ENCODE measurements around the gene PKN1. TPM values are rescaled to one million over a fixed set of nuclear protein-coding genes. Genes with fewer than 3 reads are reported as not detected.

The PKN1 gene
- total RNA-seq, 4 donors from 2014 or later, result 56.2 to 129 (median 82.4) TPM

DNA sequence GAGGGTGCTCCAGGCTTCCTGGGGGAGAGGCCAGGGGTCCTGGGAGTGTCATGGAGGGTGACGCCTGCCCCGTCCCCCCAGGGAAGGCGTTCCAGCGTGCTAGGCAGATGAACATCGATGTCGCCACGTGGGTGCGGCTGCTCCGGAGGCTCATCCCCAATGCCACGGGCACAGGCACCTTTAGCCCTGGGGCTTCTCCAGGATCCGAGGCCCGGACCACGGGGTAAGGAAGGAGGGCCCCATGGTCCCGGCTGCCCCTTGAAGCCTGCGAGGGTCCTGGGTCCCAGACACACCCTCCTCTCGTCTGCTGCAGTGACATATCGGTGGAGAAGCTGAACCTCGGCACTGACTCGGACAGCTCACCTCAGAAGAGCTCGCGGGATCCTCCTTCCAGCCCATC lies 30.6 kb downstream of the PKN1 start:
- H3K4me3 ChIP-seq, result no peak overlapping the region
- TF ChIP-seq POLR2A (IDR thresholded peaks at IDR 0.05), result no peak
- TF ChIP-seq, protein P1, sequence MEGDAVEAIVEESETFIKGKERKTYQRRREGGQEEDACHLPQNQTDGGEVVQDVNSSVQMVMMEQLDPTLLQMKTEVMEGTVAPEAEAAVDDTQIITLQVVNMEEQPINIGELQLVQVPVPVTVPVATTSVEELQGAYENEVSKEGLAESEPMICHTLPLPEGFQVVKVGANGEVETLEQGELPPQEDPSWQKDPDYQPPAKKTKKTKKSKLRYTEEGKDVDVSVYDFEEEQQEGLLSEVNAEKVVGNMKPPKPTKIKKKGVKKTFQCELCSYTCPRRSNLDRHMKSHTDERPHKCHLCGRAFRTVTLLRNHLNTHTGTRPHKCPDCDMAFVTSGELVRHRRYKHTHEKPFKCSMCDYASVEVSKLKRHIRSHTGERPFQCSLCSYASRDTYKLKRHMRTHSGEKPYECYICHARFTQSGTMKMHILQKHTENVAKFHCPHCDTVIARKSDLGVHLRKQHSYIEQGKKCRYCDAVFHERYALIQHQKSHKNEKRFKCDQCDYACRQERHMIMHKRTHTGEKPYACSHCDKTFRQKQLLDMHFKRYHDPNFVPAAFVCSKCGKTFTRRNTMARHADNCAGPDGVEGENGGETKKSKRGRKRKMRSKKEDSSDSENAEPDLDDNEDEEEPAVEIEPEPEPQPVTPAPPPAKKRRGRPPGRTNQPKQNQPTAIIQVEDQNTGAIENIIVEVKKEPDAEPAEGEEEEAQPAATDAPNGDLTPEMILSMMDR (IDR thresholded peaks at IDR 0.05), result no peak

DNA sequence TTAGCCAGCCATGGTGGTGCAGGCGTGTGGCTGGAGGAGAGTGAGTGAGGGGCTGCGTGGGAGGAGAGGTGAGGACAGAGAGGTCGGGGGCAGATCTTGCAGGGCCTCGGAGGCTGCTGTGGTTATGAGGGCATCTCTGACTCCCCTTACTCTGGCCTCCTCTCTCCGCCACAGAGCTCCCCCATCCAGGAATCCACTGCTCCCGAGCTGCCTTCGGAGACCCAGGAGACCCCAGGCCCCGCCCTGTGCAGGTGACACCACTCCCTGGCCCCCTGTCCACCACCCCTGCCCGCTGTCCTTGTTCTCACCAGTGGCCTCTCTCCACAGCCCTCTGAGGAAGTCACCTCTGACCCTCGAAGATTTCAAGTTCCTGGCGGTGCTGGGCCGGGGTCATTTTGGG lies 34.3 kb downstream of the PKN1 start:
- no peak for DNase-seq
- no peak overlapping the region for H3K4me3 ChIP-seq
- no peaks in the 10 kb centered on the region for H3K9me3 ChIP-seq
- no peak overlapping the region for H3K27ac ChIP-seq
- intact Hi-C loops (cut with DNase I; ENCODE audit: low total_unique reads), result no loop called here
- TF ChIP-seq, protein P1 (IDR thresholded peaks at IDR 0.05), result no peak
- no peak for TF ChIP-seq POLR2A (IDR thresholded peaks at IDR 0.05)
- H3K27me3 ChIP-seq, result peaks cover 0 to under 1% of the 10 kb centered on the region in 2 donors
- H3K36me3 ChIP-seq, result no peaks in the 10 kb centered on the region
- peaks cover 0 to 5% of the 10 kb centered on the region in 2 donors for H3K4me1 ChIP-seq

More for the DNA sequence above, 30.6 kb downstream of the PKN1 start:
- no peaks in the 10 kb centered on the region for H3K36me3 ChIP-seq
- no peaks in the 10 kb centered on the region for H3K9me3 ChIP-seq
- H3K27ac ChIP-seq, result no peak overlapping the region
- no peaks in the 10 kb centered on the region for H3K27me3 ChIP-seq
- intact Hi-C loops (cut with DNase I; ENCODE audit: low total_unique reads), result no loop called here
- no peaks in the 10 kb centered on the region for H3K4me1 ChIP-seq
- no peak for DNase-seq

DNA sequence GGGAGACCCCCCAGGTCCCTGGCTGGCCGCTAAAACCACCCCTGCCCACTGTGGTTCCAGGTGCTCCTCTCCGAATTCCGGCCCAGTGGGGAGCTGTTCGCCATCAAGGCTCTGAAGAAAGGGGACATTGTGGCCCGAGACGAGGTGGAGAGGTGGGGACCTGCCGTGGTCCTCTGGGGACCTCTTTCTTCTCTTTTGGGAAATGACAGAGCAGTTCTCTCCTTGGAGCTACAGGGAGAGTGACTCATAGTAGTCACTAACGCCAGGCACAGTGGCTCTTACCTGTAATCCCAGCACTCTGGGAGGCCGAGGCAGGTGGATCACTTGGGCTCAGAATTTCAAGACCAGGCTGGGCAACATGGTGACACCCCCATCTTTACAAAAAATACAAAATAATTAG lies 34.7 kb downstream of the PKN1 start:
- intact Hi-C loops (cut with DNase I; ENCODE audit: low total_unique reads), result no loop called here
- TF ChIP-seq POLR2A (IDR thresholded peaks at IDR 0.05), result no peak
- TF ChIP-seq, protein P1 (IDR thresholded peaks at IDR 0.05), result no peak
- Histone ChIP-seq H3K27ac (no peak overlapping the region), H3K9me3 (no peaks in the 10 kb centered on the region), H3K4me1 (peaks cover 0 to 8% of the 10 kb centered on the region in 2 donors), H3K27me3 (peaks cover 0 to 3% of the 10 kb centered on the region in 2 donors), H3K36me3 (no peaks in the 10 kb centered on the region), H3K4me3 (no peak overlapping the region)
- no peak for DNase-seq

GRCh38 chr19:14470031-14470876 lies 37.1 kb downstream of the PKN1 start:
- TF ChIP-seq, protein P1 (IDR thresholded peaks at IDR 0.05), result no peak
- no peak for TF ChIP-seq POLR2A (IDR thresholded peaks at IDR 0.05)
- intact Hi-C loops (cut with DNase I; ENCODE audit: low total_unique reads), result no loop called here
- H3K27ac ChIP-seq, result no peak overlapping the region
- H3K4me3 ChIP-seq, result no peak overlapping the region
- H3K36me3 ChIP-seq, result no peaks in the 10 kb centered on the region
- peaks cover 0 to 8% of the 10 kb centered on the region in 2 donors for H3K27me3 ChIP-seq
- H3K4me1 ChIP-seq, result peaks cover 0 to 9% of the 10 kb centered on the region in 2 donors
- no peaks in the 10 kb centered on the region for H3K9me3 ChIP-seq
- no peak for DNase-seq

DNA sequence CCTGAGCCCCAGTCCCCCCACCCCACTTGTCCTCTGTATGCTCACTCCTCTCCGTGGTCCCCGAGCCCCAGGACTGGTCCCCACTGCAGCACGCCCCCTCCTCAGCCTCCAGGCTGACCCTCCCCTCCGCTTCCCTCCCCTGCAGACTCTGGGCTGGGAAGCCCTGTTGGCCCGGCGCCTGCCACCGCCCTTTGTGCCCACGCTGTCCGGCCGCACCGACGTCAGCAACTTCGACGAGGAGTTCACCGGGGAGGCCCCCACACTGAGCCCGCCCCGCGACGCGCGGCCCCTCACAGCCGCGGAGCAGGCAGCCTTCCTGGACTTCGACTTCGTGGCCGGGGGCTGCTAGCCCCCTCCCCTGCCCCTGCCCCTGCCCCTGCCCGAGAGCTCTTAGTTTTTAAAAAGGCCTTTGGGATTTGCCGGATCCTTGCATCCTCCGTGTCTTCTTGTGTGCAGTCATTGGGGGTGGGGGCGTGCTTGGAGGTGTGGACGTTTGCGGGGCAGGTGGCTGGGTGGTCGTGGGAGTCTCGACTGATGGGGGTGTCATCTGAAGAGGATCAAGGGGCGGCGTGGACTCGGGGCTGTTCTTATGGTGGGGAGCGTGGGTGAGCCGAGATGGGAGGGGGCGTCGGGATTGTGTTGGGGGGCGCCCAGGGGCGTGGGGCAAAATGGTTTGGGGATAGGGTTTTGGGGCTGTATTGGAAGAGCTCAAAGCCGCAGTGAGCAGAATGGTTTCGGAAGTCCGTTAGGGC lies 38.5 kb downstream of the PKN1 start:
- Histone ChIP-seq H3K27me3 (peaks cover 0 to 8% of the 10 kb centered on the region in 2 donors), H3K9me3 (no peaks in the 10 kb centered on the region), H3K36me3 (no peaks in the 10 kb centered on the region), H3K4me1 (peaks cover 0 to 14% of the 10 kb centered on the region in 2 donors), H3K4me3 (no peak overlapping the region), H3K27ac (no peak overlapping the region)
- DNase-seq, result no peak
- intact Hi-C loops (cut with DNase I; ENCODE audit: low total_unique reads), result no loop called here
- TF ChIP-seq, protein P1 (IDR thresholded peaks at IDR 0.05), result no peak
- no peak for TF ChIP-seq POLR2A (IDR thresholded peaks at IDR 0.05)

Data from uterus (tissue), 4 donors.